IMR-90 (cell line): ENCODE data around the gene ALAS2. TPM values are rescaled to one million over a fixed set of nuclear protein-coding genes. Genes with fewer than 3 reads are reported as not detected.

Experiments
- ATAC-seq: fragments of 200-7000 bp; cut with Tn5 transposase; 2 replicates; pipeline ENCODE4 v1.9.1; 2020; ENCODE audit warnings: low read depth, mild to moderate bottlenecking, moderate library complexity
- BruUV-seq: library from RNA; stranded (reverse); fragments of 400-500 nt; replicated peaks from 2 replicates; lab custom pipeline; 2021; lab: Mats Ljungman, UMichigan
- CTCF ChIA-PET: fragments of 300-600 bp; formaldehyde crosslinking; extraction: SDS; loops from one replicate; lab custom pipeline; 2021; ENCODE audit warnings: antibody characterized with exemption; lab: Yijun Ruan, JAX
- POLR2A ChIA-PET: fragments of 300-600 bp; sonication (Branson Sonifier 250); formaldehyde crosslinking; loops from one replicate; lab custom pipeline; 2022; ENCODE audit warnings: antibody characterized with exemption; ENCODE audit not compliant: unreplicated experiment; lab: Charles Lee
- DNase-seq: peaks from one replicate; pipeline ENCODE4 v3.0.0; 2013
- H2AFZ ChIP-seq: replicated peaks from 2 replicates; pipeline ENCODE3; 2013; ENCODE audit warnings: low read length, mild to moderate bottlenecking; ENCODE audit not compliant: poor library complexity
- H2AK5ac ChIP-seq: 2 replicates; pipeline ENCODE4 v1.6.1; 2013; ENCODE audit warnings: low read depth, low read length, inconsistent platforms
- H2AK9ac ChIP-seq: replicated peaks from 2 replicates; pipeline ENCODE3; 2013; ENCODE audit warnings: mild to moderate bottlenecking, low read depth, low read length, moderate library complexity; ENCODE audit not compliant: poor library complexity
- H2BK120ac ChIP-seq: 2 replicates; pipeline ENCODE4 v1.6.1; 2013; ENCODE audit warnings: low read depth, low read length, inconsistent platforms
- H2BK15ac ChIP-seq: 3 replicates; pipeline ENCODE4 v1.6.1; 2013; ENCODE audit warnings: low read depth, low read length, inconsistent platforms
- H2BK20ac ChIP-seq: 2 replicates; pipeline ENCODE4 v1.6.1; 2013; ENCODE audit warnings: low read depth, mild to moderate bottlenecking, inconsistent platforms, low read length, moderate library complexity
- H2BK5ac ChIP-seq: 2 replicates; pipeline ENCODE4 v1.6.1; 2013; ENCODE audit warnings: mild to moderate bottlenecking, low read depth, low read length, inconsistent platforms; ENCODE audit not compliant: poor library complexity, severe bottlenecking
- H3K14ac ChIP-seq: replicated peaks from 2 replicates; pipeline ENCODE4 v1.6.1; 2013; ENCODE audit warnings: low read depth, low read length, inconsistent platforms
- H3K18ac ChIP-seq: 2 replicates; pipeline ENCODE4 v1.6.1; 2013; ENCODE audit warnings: low read depth, low read length, control low read depth
- H3K23ac ChIP-seq: 2 replicates; pipeline ENCODE4 v1.6.1; 2013; ENCODE audit warnings: low read depth, low read length, inconsistent platforms
- H3K27ac ChIP-seq: 2 replicates; pipeline ENCODE4 v1.5.1; 2013; ENCODE audit warnings: mild to moderate bottlenecking, control low read depth, low read length; ENCODE audit not compliant: insufficient read depth
- H3K27me3 ChIP-seq: 2 replicates; pipeline ENCODE4 v1.6.1; 2013; ENCODE audit warnings: low read length; ENCODE audit not compliant: control insufficient read depth, insufficient read depth
- H3K36me3 ChIP-seq: 2 replicates; pipeline ENCODE4 v1.6.1; 2013; ENCODE audit warnings: low read length, mixed read lengths; ENCODE audit not compliant: control insufficient read depth, insufficient read depth
- H3K4ac ChIP-seq: 2 replicates; pipeline ENCODE4 v1.6.1; 2013; ENCODE audit warnings: low read depth, low read length, inconsistent platforms
- H3K4me1 ChIP-seq: 2 replicates; pipeline ENCODE4 v1.6.1; 2013; ENCODE audit warnings: low read length, mixed read lengths; ENCODE audit not compliant: control insufficient read depth, insufficient read depth
- H3K4me2 ChIP-seq: 2 replicates; pipeline ENCODE4 v1.6.1; 2013; ENCODE audit warnings: low read depth, mild to moderate bottlenecking, control low read depth, low read length, moderate library complexity
- H3K4me3 ChIP-seq: 2 replicates; pipeline ENCODE4 v1.5.1; 2013; ENCODE audit warnings: low read depth, mild to moderate bottlenecking, control low read depth, low read length, moderate library complexity; ENCODE audit not compliant: insufficient read depth
- H3K56ac ChIP-seq: 2 replicates; pipeline ENCODE4 v1.6.1; 2013; ENCODE audit warnings: low read length, inconsistent platforms; ENCODE audit not compliant: insufficient read depth; ENCODE audit errors: extremely low read depth
- H3K79me1 ChIP-seq, 2 experiments: 2 replicates each; pipeline ENCODE4 v1.6.1; 2013; ENCODE audit warnings: low read length in 2 of 2, inconsistent platforms in 1 of 2, low read depth in 1 of 2
- H3K9ac ChIP-seq: 2 replicates; pipeline ENCODE4 v1.6.1; 2013; ENCODE audit warnings: low read depth, low read length, control low read depth
- H3K9me1 ChIP-seq: 2 replicates; pipeline ENCODE4 v1.6.1; 2013; ENCODE audit warnings: low read length, inconsistent platforms; ENCODE audit not compliant: insufficient read depth
- H3K9me3 ChIP-seq: 2 replicates; pipeline ENCODE4 v1.6.1; 2013; ENCODE audit warnings: low read length; ENCODE audit not compliant: control insufficient read depth, insufficient read depth
- H4K20me1 ChIP-seq: 2 replicates; pipeline ENCODE4 v1.6.1; 2013; ENCODE audit warnings: low read length, inconsistent platforms; ENCODE audit not compliant: insufficient read depth
- H4K5ac ChIP-seq: 2 replicates; pipeline ENCODE4 v1.6.1; 2013; ENCODE audit warnings: mild to moderate bottlenecking, low read depth, low read length, control low read depth
- H4K8ac ChIP-seq, 2 experiments: 2 replicates each; pipeline ENCODE4 v1.6.1; 2013; ENCODE audit warnings: low read depth in 2 of 2, low read length in 2 of 2, control low read depth in 1 of 2, inconsistent platforms in 1 of 2
- H4K91ac ChIP-seq: 2 replicates; pipeline ENCODE4 v1.6.1; 2013; ENCODE audit warnings: low read depth, low read length, inconsistent platforms; ENCODE audit not compliant: insufficient read depth
- USF2 ChIP-seq: fragments of 150-350 bp; IDR thresholded peaks from 2 replicates; pipeline ENCODE4 v1.6.1; 2017; ENCODE audit warnings: mild to moderate bottlenecking, antibody characterized with exemption, low read length, low read depth
- dilution Hi-C: fragments of 300-500 bp; cut with HindIII; formaldehyde crosslinking; loops from one replicate; pipeline ENCODE4 v1.14.3; 2018; ENCODE audit warnings: low sequenced_read_pairs; ENCODE audit not compliant: unreplicated experiment
- in situ Hi-C: fragments of 300-500 bp; cut with MboI; formaldehyde crosslinking; loops from 3 replicates; pipeline ENCODE4 v1.14.3; 2019; ENCODE audit warnings: low sequenced_read_pairs, inconsistent platforms, mixed read lengths
- intact Hi-C: fragments of 100-400 bp; cut with micrococcal nuclease; formaldehyde crosslinking; loops from 2 replicates; pipeline ENCODE4 v1.10.0; 2022
- polyA plus RNA-seq, 3 experiments: library from polyadenylated mRNA; depleted of rRNA; stranded (reverse); fragments of >200 nt; gene quantifications; 2 replicates each; pipeline ENCODE4 v1.2.3, GENCODE V29; 2012; ENCODE audit warnings: low replicate concordance in 1 of 3
- total RNA-seq: library from RNA; depleted of rRNA; stranded (reverse); fragments of >200 nt; gene quantifications from 2 replicates; pipeline ENCODE4 v1.2.3, GENCODE V29; 2012

The ALAS2 gene
- total and polyA plus RNA-seq, 2 of the 4 experiments (the other 2 are of a cell fraction): not detected

- POLR2A ChIA-PET: no interaction called here
- Histone ChIP-seq H2BK5ac (no peak overlapping the region), H3K23ac (no peak overlapping the region), H2BK15ac (no peak overlapping the region), H4K91ac (no peak overlapping the region), H3K9me1 (no peaks in the 10 kb centered on the region), H4K20me1 (no peaks in the 10 kb centered on the region), H3K18ac (no peak overlapping the region), H3K4ac (no peak overlapping the region), H3K4me2 (no peak overlapping the region), H3K27ac (no peak overlapping the region), H2AK5ac (no peak overlapping the region), H3K79me1 (no peaks in the 10 kb centered on the region), H3K27me3 (peaks cover 11% of the 10 kb centered on the region), H3K9ac (no peak overlapping the region), H3K9me3 (no peaks in the 10 kb centered on the region), H2BK120ac (no peak overlapping the region), H4K8ac (no peak overlapping the region), H3K14ac (no peak overlapping the region), H2AK9ac (no peak overlapping the region), H2BK20ac (no peak overlapping the region), H3K36me3 (no peaks in the 10 kb centered on the region), H2AFZ (no peak overlapping the region), H4K5ac (no peak overlapping the region), H3K4me1 (no peaks in the 10 kb centered on the region), H3K4me3 (no peak overlapping the region), H3K56ac (no peak overlapping the region)
- in situ Hi-C loops: no loop called here
- no TSS peak for BruUV-seq
- intact Hi-C loops: no loop called here
- no peak for TF ChIP-seq USF2
- CTCF ChIA-PET: no interaction called here
- ATAC-seq (no peak), DNase-seq (no peak)
- dilution Hi-C loops: no loop called here
These were observed 2.2 kb downstream of the ALAS2 start for GRCh38 chrX:55028611-55029010.
